H1 (cell line): ENCODE data around the gene APOL4. TPM values are rescaled to one million over a fixed set of nuclear protein-coding genes. Genes with fewer than 3 reads are reported as not detected.

ENCODE experiments used
- CTCF ChIA-PET: fragments of 300-600 bp; sonication (Branson Sonifier 250); formaldehyde crosslinking; loops from one replicate; lab custom pipeline; 2021; ENCODE audit not compliant: partially characterized antibody; lab: Charles Lee
- POLR2A ChIA-PET: fragments of 300-600 bp; sonication (Branson Sonifier 250); formaldehyde crosslinking; loops from one replicate; lab custom pipeline; 2021; ENCODE audit warnings: inconsistent platforms; ENCODE audit not compliant: partially characterized antibody; lab: Charles Lee
- DNase-seq, 2 experiments: peaks; one replicate each; pipeline versions ENCODE4 v3.0.0 to v3.0.0-alpha.2; 2010 to 2022; ENCODE audit warnings: low spot score in 2 of 2, low read depth in 1 of 2, mixed read lengths in 1 of 2
- FAIRE-seq: peaks from 2 replicates; lab custom pipeline; 2011; peaks lifted over from hg19 to GRCh38; lab: Jason Lieb, UNC
- H2AFZ ChIP-seq: 2 replicates; pipeline ENCODE4 v1.8.1; 2012; ENCODE audit warnings: low read length, inconsistent platforms
- H2AK5ac ChIP-seq: 2 replicates; pipeline ENCODE4 v1.6.1; 2013; ENCODE audit warnings: low read depth, low read length
- H2BK120ac ChIP-seq: replicated peaks from 2 replicates; pipeline ENCODE3; 2013; ENCODE audit warnings: low read depth, low read length, inconsistent platforms
- H2BK12ac ChIP-seq: 2 replicates; pipeline ENCODE4 v1.6.1; 2013; ENCODE audit warnings: low read depth, low read length
- H2BK15ac ChIP-seq: 2 replicates; pipeline ENCODE4 v1.6.1; 2013; ENCODE audit warnings: low read length
- H2BK20ac ChIP-seq: 2 replicates; pipeline ENCODE4 v1.6.1; 2013; ENCODE audit warnings: low read length
- H2BK5ac ChIP-seq: 2 replicates; pipeline ENCODE4 v1.6.1; 2013; ENCODE audit warnings: low read depth, low read length
- H3K14ac ChIP-seq: 2 replicates; pipeline ENCODE4 v1.6.1; 2013; ENCODE audit warnings: inconsistent platforms; ENCODE audit not compliant: insufficient read length
- H3K18ac ChIP-seq: 2 replicates; pipeline ENCODE4 v1.6.1; 2013; ENCODE audit warnings: low read length; ENCODE audit errors: extremely low read depth
- H3K23ac ChIP-seq: 2 replicates; pipeline ENCODE4 v1.6.1; 2013; ENCODE audit warnings: inconsistent platforms; ENCODE audit not compliant: insufficient read length
- H3K23me2 ChIP-seq: 2 replicates; pipeline ENCODE4 v1.6.1; 2013; ENCODE audit warnings: low read depth, low read length
- H3K27ac ChIP-seq: 2 replicates; pipeline ENCODE4 v1.6.1; 2011; ENCODE audit warnings: low read depth, low read length, inconsistent platforms
- H3K27me3 ChIP-seq, 4 experiments: replicated peaks in 1 of 4; 1 replicate in 1 of 4; 2 replicates in 3 of 4; pipeline versions ENCODE4 v1.6.1 to v1.8.1; 2011 to 2013; ENCODE audit warnings: low read length in 3 of 4, mild to moderate bottlenecking in 3 of 4, inconsistent platforms in 2 of 4, mixed read lengths in 2 of 4, moderate library complexity in 1 of 4; ENCODE audit not compliant: control insufficient read depth in 3 of 4, insufficient read depth in 3 of 4; ENCODE audit errors: extremely low read depth in 1 of 4
- H3K36me3 ChIP-seq, 4 experiments: 2 replicates each; pipeline versions ENCODE4 v1.6.1 to v1.8.1; 2011 to 2013; ENCODE audit warnings: mild to moderate bottlenecking in 4 of 4, low read length in 3 of 4, moderate library complexity in 2 of 4, control low read depth in 1 of 4, inconsistent platforms in 1 of 4; ENCODE audit not compliant: insufficient read depth in 4 of 4, control insufficient read depth in 2 of 4
- H3K4ac ChIP-seq: replicated peaks from 2 replicates; pipeline ENCODE3; 2013; ENCODE audit warnings: low read length, low read depth, mixed read lengths, inconsistent platforms; ENCODE audit not compliant: insufficient read length
- H3K4me1 ChIP-seq, 4 experiments: replicated peaks in 1 of 4; 1 replicate in 1 of 4; 2 replicates in 3 of 4; pipeline versions ENCODE4 v1.6.1 to v1.8.1; 2011 to 2013; ENCODE audit warnings: low read length in 3 of 4, inconsistent platforms in 2 of 4, mixed read lengths in 1 of 4; ENCODE audit not compliant: insufficient read depth in 4 of 4, control insufficient read depth in 3 of 4
- H3K4me2 ChIP-seq, 2 experiments: 2 replicates each; pipeline versions ENCODE4 v1.6.1 to v1.8.1; 2011 to 2013; ENCODE audit warnings: low read depth in 2 of 2, low read length in 2 of 2, control low read depth in 1 of 2, inconsistent platforms in 1 of 2, mild to moderate bottlenecking in 1 of 2; ENCODE audit not compliant: insufficient read depth in 1 of 2
- H3K4me3 ChIP-seq, 4 experiments: fragments of 200-600, 300-600 bp in 1 of 4; sonication (generic), shearing (Covaris generic), sonication (Bioruptor Twin) in 1 of 4; 2 replicates each; pipeline versions ENCODE4 v1.5.1 to v1.8.1; 2011 to 2016; ENCODE audit warnings: low read length in 4 of 4, low read depth in 3 of 4, control low read depth in 2 of 4, inconsistent platforms in 2 of 4, mild to moderate bottlenecking in 2 of 4, mixed read lengths in 1 of 4, moderate library complexity in 1 of 4; ENCODE audit not compliant: insufficient read depth in 2 of 4; ENCODE audit errors: extremely low read depth in 1 of 4
- H3K56ac ChIP-seq: replicated peaks from 2 replicates; pipeline ENCODE3; 2013; ENCODE audit warnings: low read depth, mild to moderate bottlenecking, mixed read lengths, low read length, inconsistent platforms; ENCODE audit not compliant: insufficient read length
- H3K79me1 ChIP-seq: 2 replicates; pipeline ENCODE4 v1.6.1; 2013; ENCODE audit warnings: low read depth, low read length, control low read depth
- H3K79me2 ChIP-seq, 2 experiments: 2 replicates each; pipeline versions ENCODE4 v1.6.1 to v1.8.1; 2012 to 2013; ENCODE audit warnings: low read length in 2 of 2, mild to moderate bottlenecking in 2 of 2, inconsistent platforms in 1 of 2; ENCODE audit not compliant: insufficient read depth in 2 of 2, control insufficient read depth in 1 of 2
- H3K9ac ChIP-seq, 4 experiments: replicated peaks in 1 of 4; 1 replicate in 1 of 4; 2 replicates in 3 of 4; pipeline versions ENCODE4 v1.6.1 to v1.8.1; 2011 to 2013; ENCODE audit warnings: low read depth in 3 of 4, low read length in 3 of 4, control low read depth in 2 of 4, mild to moderate bottlenecking in 2 of 4, moderate library complexity in 2 of 4, inconsistent platforms in 1 of 4; ENCODE audit errors: extremely low read depth in 1 of 4
- H3K9me3 ChIP-seq, 2 experiments: 2 replicates each; pipeline versions ENCODE4 v1.6.1 to v1.8.1; 2012 to 2013; ENCODE audit warnings: mild to moderate bottlenecking in 2 of 2, moderate library complexity in 2 of 2, control low read depth in 1 of 2, inconsistent platforms in 1 of 2, low read depth in 1 of 2, low read length in 1 of 2, mixed read lengths in 1 of 2; ENCODE audit not compliant: insufficient read depth in 2 of 2
- H4K20me1 ChIP-seq, 2 experiments: replicated peaks in 1 of 2; 2 replicates each; pipeline versions ENCODE3 to v1.8.1; 2011 to 2013; ENCODE audit warnings: inconsistent platforms in 2 of 2, low read length in 2 of 2, mild to moderate bottlenecking in 1 of 2; ENCODE audit not compliant: insufficient read depth in 2 of 2, control insufficient read depth in 1 of 2
- H4K5ac ChIP-seq: 2 replicates; pipeline ENCODE4 v1.6.1; 2013; ENCODE audit warnings: low read length, low read depth, mixed read lengths, inconsistent platforms; ENCODE audit not compliant: insufficient read length
- H4K8ac ChIP-seq: 2 replicates; pipeline ENCODE4 v1.8.0; 2013; ENCODE audit warnings: mild to moderate bottlenecking, moderate library complexity, low read length, inconsistent platforms; ENCODE audit not compliant: insufficient read depth; ENCODE audit errors: extremely low read depth
- H4K91ac ChIP-seq: replicated peaks from 2 replicates; pipeline ENCODE3; 2013; ENCODE audit warnings: low read length, mixed read lengths, inconsistent platforms; ENCODE audit not compliant: insufficient read length
- JUND ChIP-seq: IDR thresholded peaks from 2 replicates; pipeline ENCODE4 v1.6.1; 2011; ENCODE audit warnings: mild to moderate bottlenecking, improper control_type of control experiment, low read length
- POLR2A ChIP-seq, 2 experiments: IDR thresholded peaks; 1 replicate in 1 of 2; 2 replicates in 1 of 2; pipeline ENCODE4 v1.6.1; 2011; ENCODE audit warnings: low read depth in 2 of 2, low read length in 2 of 2, mild to moderate bottlenecking in 2 of 2; ENCODE audit errors: control extremely low read depth in 1 of 2
- TEAD4 ChIP-seq: IDR thresholded peaks from 2 replicates; pipeline ENCODE4 v1.6.1; 2012; ENCODE audit warnings: low read depth, low read length, inconsistent platforms, mixed read lengths
- WGBS, 2 experiments: shearing (Covaris generic) in 1 of 2; methylation state at CpG; one replicate each; pipeline versions ENCODE4 v1.1.6 to v1.1.7; 2013 to 2015; ENCODE audit warnings: low lambda C conversion rate in 2 of 2, mixed read lengths in 2 of 2, inconsistent platforms in 1 of 2, low coverage in 1 of 2, missing lambda C conversion rate in 1 of 2; ENCODE audit not compliant: insufficient replicate concordance in 2 of 2, insufficient coverage in 1 of 2, insufficient read length in 1 of 2; ENCODE audit errors: extremely low coverage in 1 of 2, missing lambda C conversion rate in 1 of 2; 5-methylcytosine and 5-hydroxymethylcytosine counted together
- polyA plus RNA-seq, 7 experiments: library from polyadenylated mRNA; depleted of rRNA in 3 of 7; stranded (reverse) in 5 of 7; unstranded in 2 of 7; fragments of >200 nt in 5 of 7; fragments of 200-250 nt in 2 of 7; gene quantifications; 1 replicate in 5 of 7; 2 replicates in 1 of 7; 4 replicates in 1 of 7; pipeline versions ENCODE4 v1.2.1 to v1.2.3, GENCODE V29; 2011 to 2013; ENCODE audit warnings: missing spikeins in 2 of 7, mixed read lengths in 2 of 7
- total RNA-seq: library from RNA; stranded (reverse); fragmentation: NEBNext Ultra II Directional; extraction: Animal tissue kit (Norgen Biotek cat#: 25700); gene quantifications from 2 replicates; pipeline ENCODE4 v1.2.1, GENCODE V29; 2021

The APOL4 gene
- total and polyA plus RNA-seq, 2 of the 8 experiments (the other 6 are each of a cell fraction or from before 2014, with no cell fraction given), result 0.02 TPM; not detected in 1

- peak overlapping the region; percentile 65; the same call in 1 of the 2 replicates for H2AK5ac ChIP-seq
- H4K5ac ChIP-seq, result no peak overlapping the region
- ChIA-PET CTCF (interaction anchor here (0.7 to 5.0 kb wide), 31 partner anchors 10 to 248 kb away, joined by 3 to 30 read pairs (median 7); partner anchors contain the start of genes APOL1 and APOL4), POLR2A (interaction anchor here (0.6 to 1.9 kb wide), 8 partner anchors 11 to 243 kb away, joined by 3 to 8 read pairs (median 4); partner anchors contain the start of gene TXN2)
- H3K9me3 ChIP-seq, result no peaks in the 10 kb centered on the region
- H3K4me3 ChIP-seq, result peak overlapping the region in 3 of 4 experiments; percentile 35 to 67 (median 40); a peak in 5 of 8 replicates
- H3K56ac ChIP-seq, result no peak overlapping the region
- peak overlapping the region; percentile 82; the same call in 1 of the 2 replicates for H2BK5ac ChIP-seq
- H2BK12ac ChIP-seq, result peak overlapping the region; percentile 43
- H3K9ac ChIP-seq, result no peak overlapping the region; a peak in 2 of 7 replicates
- H4K8ac ChIP-seq, result no peak overlapping the region
- H3K27ac ChIP-seq, result peak overlapping the region; percentile 21; the same call in 1 of the 2 replicates
- TF ChIP-seq TEAD4 (no peak), POLR2A (IDR thresholded peaks at IDR 0.05; ENCODE audit: control extremely low read depth in 1 of 2, low read depth in 2 of 2, low read length in 2 of 2) (no peak), JUND (no peak)
- 77% methylated on average over 5 of the region's 5 CpGs; no CpG with 5 or more reads in 1 of the 2 experiments for WGBS, 2 experiments
- peaks cover 0 to 5% of the 10 kb centered on the region in 2 experiments; a peak in 1 of 4 replicates for H3K79me2 ChIP-seq
- peaks cover 0 to 14% (median 9%) of the 10 kb centered on the region in 4 experiments; a peak in 6 of 7 replicates for H3K4me1 ChIP-seq
- H3K14ac ChIP-seq, result no peak overlapping the region
- peak overlapping the region; percentile 71 to 91 for H3K4me2 ChIP-seq
- H2BK120ac ChIP-seq, result no peak overlapping the region
- no peak overlapping the region for H3K4ac ChIP-seq
- H3K23ac ChIP-seq, result no peak overlapping the region
- H3K36me3 ChIP-seq, result no peaks in the 10 kb centered on the region
- no peaks in the 10 kb centered on the region for H3K27me3 ChIP-seq
- peak overlapping the region; percentile 26 for H3K18ac ChIP-seq
- H4K20me1 ChIP-seq, result no peaks in the 10 kb centered on the region
- DNase-seq (no peak), FAIRE-seq (no peak)
- H3K23me2 ChIP-seq, result peaks cover 3% of the 10 kb centered on the region
- no peaks in the 10 kb centered on the region for H3K79me1 ChIP-seq
- H2AFZ ChIP-seq, result 0 out of 2 replicates have a peak overlapping the region, but pooled peaks have one; percentile 75
- H2BK20ac ChIP-seq, result no peak overlapping the region
- H2BK15ac ChIP-seq, result 0 out of 2 replicates have a peak overlapping the region, but pooled peaks have one; percentile 46
- H4K91ac ChIP-seq, result no peak overlapping the region
Observed at GRCh38 chr22:36238373-36239149, 37.0 kb upstream of the APOL4 start.
